ENCODE measurements around the gene ECE1. TPM values are rescaled to one million over a fixed set of nuclear protein-coding genes. Genes with fewer than 3 reads are reported as not detected.
"Not testable (repeated sequence)": the region's sequence is repeated elsewhere in the genome, so short reads cannot be mapped to it uniquely, and the experiment has no call there.

ECE1 gene
- polyA plus RNA-seq, 3 donors = 10.6 to 42.4 (median 23.3) TPM

DNA sequence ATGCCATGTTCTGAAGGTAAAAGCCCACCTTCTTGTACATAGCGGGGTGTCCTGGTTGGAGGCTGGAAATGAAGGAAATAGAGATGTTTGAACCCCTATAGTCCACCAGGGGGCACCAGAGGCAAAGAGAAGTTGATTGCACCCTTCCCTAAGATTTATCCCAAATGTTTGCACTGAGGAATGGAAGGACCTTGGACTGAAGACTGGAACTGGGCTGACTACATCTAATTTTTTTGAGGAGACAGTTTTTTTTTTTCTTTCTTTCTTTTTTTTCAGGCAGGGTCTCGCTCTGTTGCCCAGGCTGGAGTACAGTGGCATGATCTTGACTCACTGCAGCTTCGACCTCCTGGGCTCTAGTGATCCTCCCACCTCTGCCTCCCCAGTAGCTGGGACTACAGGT is 58.2 kb downstream of the ECE1 start:
- no peaks in the 10 kb centered on the region for H3K4me1 ChIP-seq (ENCODE audit: control insufficient read depth in 1 of 2, insufficient read depth in 2 of 2, low read length in 2 of 2)
- Mint-ChIP-seq H3K27me3 (ENCODE audit: low read depth in 3 of 3) (peaks cover 12 to 29% (median 26%) of the 10 kb centered on the region in 3 donors), H3K27ac (peak overlapping the region in 1 of 7 donors; percentile 26), H3K9me3 (no peaks in the 10 kb centered on the region), H3K4me1 (no peaks in the 10 kb centered on the region), H3K4me3 (no peak overlapping the region), H3K36me3 (peaks cover 79 to 95% of the 10 kb centered on the region in 2 donors)
- H2AFZ ChIP-seq (ENCODE audit: insufficient read depth, low read depth, low read length, poor library complexity, severe bottlenecking) = no peak overlapping the region
- no peak overlapping the region for H3K27ac ChIP-seq (ENCODE audit: low read depth in 1 of 2, low read length in 2 of 2)
- no peak overlapping the region for H3K4me3 ChIP-seq (replicated peaks in 1 of 3; ENCODE audit: low read depth in 2 of 3, low read length in 3 of 3)
- H3K27me3 ChIP-seq (ENCODE audit: control insufficient read depth in 2 of 2, insufficient read depth in 2 of 2, low read length in 2 of 2) = no peaks in the 10 kb centered on the region
- TF ChIP-seq, protein P1, sequence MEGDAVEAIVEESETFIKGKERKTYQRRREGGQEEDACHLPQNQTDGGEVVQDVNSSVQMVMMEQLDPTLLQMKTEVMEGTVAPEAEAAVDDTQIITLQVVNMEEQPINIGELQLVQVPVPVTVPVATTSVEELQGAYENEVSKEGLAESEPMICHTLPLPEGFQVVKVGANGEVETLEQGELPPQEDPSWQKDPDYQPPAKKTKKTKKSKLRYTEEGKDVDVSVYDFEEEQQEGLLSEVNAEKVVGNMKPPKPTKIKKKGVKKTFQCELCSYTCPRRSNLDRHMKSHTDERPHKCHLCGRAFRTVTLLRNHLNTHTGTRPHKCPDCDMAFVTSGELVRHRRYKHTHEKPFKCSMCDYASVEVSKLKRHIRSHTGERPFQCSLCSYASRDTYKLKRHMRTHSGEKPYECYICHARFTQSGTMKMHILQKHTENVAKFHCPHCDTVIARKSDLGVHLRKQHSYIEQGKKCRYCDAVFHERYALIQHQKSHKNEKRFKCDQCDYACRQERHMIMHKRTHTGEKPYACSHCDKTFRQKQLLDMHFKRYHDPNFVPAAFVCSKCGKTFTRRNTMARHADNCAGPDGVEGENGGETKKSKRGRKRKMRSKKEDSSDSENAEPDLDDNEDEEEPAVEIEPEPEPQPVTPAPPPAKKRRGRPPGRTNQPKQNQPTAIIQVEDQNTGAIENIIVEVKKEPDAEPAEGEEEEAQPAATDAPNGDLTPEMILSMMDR (IDR thresholded peaks at IDR 0.05) = peak; percentile 99
- DNase-seq = peak; percentile 16 to 51 (median 46)
- intact Hi-C loops (cut with micrococcal nuclease) = loop anchor here (1.0 to 5.0 kb wide), 2 partner anchors 135 to 136 kb away; no protein-coding TSS in a partner anchor
- no peak overlapping the region for H3K9ac ChIP-seq (ENCODE audit: insufficient read depth, low read length, poor library complexity, severe bottlenecking)
- H3K4me2 ChIP-seq (replicated peaks; ENCODE audit: extremely low read depth, low read length, poor library complexity, severe bottlenecking) = no peak overlapping the region
- peaks cover 15% of the 10 kb centered on the region for H4K20me1 ChIP-seq (ENCODE audit: insufficient read depth, low read length)
- no peaks in the 10 kb centered on the region for H3K9me3 ChIP-seq (replicated peaks in 1 of 2; ENCODE audit: control insufficient read depth in 1 of 2, insufficient read depth in 1 of 2, low read length in 2 of 2)
- H3K79me2 ChIP-seq (ENCODE audit: insufficient read depth, low read length) = no peaks in the 10 kb centered on the region
- H3K36me3 ChIP-seq (replicated peaks in 1 of 2; ENCODE audit: control insufficient read depth in 1 of 2, insufficient read depth in 2 of 2, low read length in 2 of 2) = peaks cover 36 to 70% of the 10 kb centered on the region in 2 donors
- WGBS (ENCODE audit: insufficient coverage) = 93% methylated on average over 2 of the region's 3 CpGs

DNA sequence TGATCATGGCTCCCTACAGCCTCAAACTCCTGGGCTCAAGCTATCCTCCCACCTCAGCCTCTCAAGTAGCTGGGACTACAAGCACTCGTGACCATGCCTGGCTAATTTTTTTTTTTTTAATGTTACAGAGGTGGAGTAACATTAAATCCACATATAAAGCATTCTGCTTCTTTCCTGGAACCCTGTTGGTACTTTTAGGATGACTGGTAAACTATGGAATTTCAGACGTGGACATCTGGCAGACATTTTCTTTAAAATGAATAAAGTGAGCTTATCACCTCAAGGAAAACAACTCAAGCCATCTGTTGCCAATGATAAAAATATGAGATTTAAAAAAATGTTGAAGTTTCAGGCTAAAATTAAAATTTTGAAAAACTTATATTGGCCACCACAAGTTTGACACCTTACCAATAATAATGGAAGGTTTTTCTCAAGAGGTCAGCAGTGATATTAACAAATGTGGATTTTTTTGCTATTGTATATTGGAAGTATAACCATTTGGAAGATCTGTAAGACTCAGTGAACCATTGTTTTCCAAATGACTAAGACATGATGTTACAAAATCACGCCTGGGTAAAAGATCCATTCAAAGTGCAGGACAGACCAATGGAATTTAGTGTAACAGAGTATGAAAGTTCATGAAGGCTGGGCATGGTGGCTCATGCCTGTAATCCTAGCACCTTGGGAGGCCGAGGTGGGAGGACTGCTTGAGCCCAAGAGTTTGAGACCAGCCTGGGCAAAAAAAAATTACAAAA is 60.8 kb downstream of the ECE1 start:
- Mint-ChIP-seq H3K4me1 (no peaks in the 10 kb centered on the region), H3K27ac (no peak overlapping the region), H3K4me3 (no peak overlapping the region), H3K36me3 (peaks cover 76 to 92% of the 10 kb centered on the region in 2 donors), H3K27me3 (ENCODE audit: low read depth in 3 of 3) (peaks cover 3 to 20% (median 16%) of the 10 kb centered on the region in 3 donors), H3K9me3 (no peaks in the 10 kb centered on the region)
- Histone ChIP-seq H3K27me3 (ENCODE audit: control insufficient read depth in 2 of 2, insufficient read depth in 2 of 2, low read length in 2 of 2) (no peaks in the 10 kb centered on the region), H3K36me3 (replicated peaks in 1 of 2; ENCODE audit: control insufficient read depth in 1 of 2, insufficient read depth in 2 of 2, low read length in 2 of 2) (peaks cover 36 to 67% of the 10 kb centered on the region in 2 donors), H3K4me1 (ENCODE audit: control insufficient read depth in 1 of 2, insufficient read depth in 2 of 2, low read length in 2 of 2) (no peaks in the 10 kb centered on the region), H3K4me2 (replicated peaks; ENCODE audit: extremely low read depth, low read length, poor library complexity, severe bottlenecking) (no peak overlapping the region), H2AFZ (ENCODE audit: insufficient read depth, low read depth, low read length, poor library complexity, severe bottlenecking) (no peak overlapping the region), H3K9me3 (replicated peaks in 1 of 2; ENCODE audit: control insufficient read depth in 1 of 2, insufficient read depth in 1 of 2, low read length in 2 of 2) (no peaks in the 10 kb centered on the region), H4K20me1 (ENCODE audit: insufficient read depth, low read length) (peaks cover 9% of the 10 kb centered on the region), H3K79me2 (ENCODE audit: insufficient read depth, low read length) (no peaks in the 10 kb centered on the region), H3K4me3 (replicated peaks in 1 of 3; ENCODE audit: low read depth in 2 of 3, low read length in 3 of 3) (no peak overlapping the region), H3K9ac (ENCODE audit: insufficient read depth, low read length, poor library complexity, severe bottlenecking) (no peak overlapping the region), H3K27ac (ENCODE audit: low read depth in 1 of 2, low read length in 2 of 2) (no peak overlapping the region)
- TF ChIP-seq, protein P1 (IDR thresholded peaks at IDR 0.05) = no peak
- intact Hi-C loops (cut with micrococcal nuclease) = no loop called here
- DNase-seq = no peak
- 100% methylated on average over 1 of the region's 4 CpGs for WGBS (ENCODE audit: insufficient coverage)

DNA sequence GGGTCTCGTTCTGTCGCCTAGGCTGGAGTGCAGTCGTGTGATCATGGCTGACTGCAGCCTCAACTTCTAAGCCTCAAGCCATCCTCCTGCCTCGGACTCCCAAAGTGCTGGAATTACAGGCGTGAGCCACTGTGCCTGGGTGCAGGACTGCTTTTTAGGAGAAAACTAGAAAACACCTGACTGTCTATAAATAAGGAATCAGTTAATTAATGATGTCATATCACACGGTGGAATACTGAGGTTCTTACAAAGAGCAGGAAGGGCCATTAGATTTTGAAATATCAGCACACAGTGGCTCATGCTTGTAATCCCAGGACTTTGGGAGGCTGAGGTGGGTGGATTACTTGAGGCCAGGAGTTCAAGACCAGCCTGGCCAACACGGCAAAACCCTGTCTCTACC is 62.0 kb downstream of the ECE1 start:
- H3K4me2 ChIP-seq (replicated peaks; ENCODE audit: extremely low read depth, low read length, poor library complexity, severe bottlenecking); H3K4me3 Mint-ChIP-seq; H3K9me3 ChIP-seq (replicated peaks in 1 of 2; ENCODE audit: control insufficient read depth in 1 of 2, insufficient read depth in 1 of 2, low read length in 2 of 2); intact Hi-C loops (cut with micrococcal nuclease); DNase-seq; H3K27ac ChIP-seq (ENCODE audit: low read depth in 1 of 2, low read length in 2 of 2); H3K9me3 Mint-ChIP-seq; H3K9ac ChIP-seq (ENCODE audit: insufficient read depth, low read length, poor library complexity, severe bottlenecking); H2AFZ ChIP-seq (ENCODE audit: insufficient read depth, low read depth, low read length, poor library complexity, severe bottlenecking); H4K20me1 ChIP-seq (ENCODE audit: insufficient read depth, low read length); H3K27me3 ChIP-seq (ENCODE audit: control insufficient read depth in 2 of 2, insufficient read depth in 2 of 2, low read length in 2 of 2); H3K27ac Mint-ChIP-seq; H3K4me1 ChIP-seq (ENCODE audit: control insufficient read depth in 1 of 2, insufficient read depth in 2 of 2, low read length in 2 of 2); H3K4me3 ChIP-seq (replicated peaks in 1 of 3; ENCODE audit: low read depth in 2 of 3, low read length in 3 of 3); H3K4me1 Mint-ChIP-seq; H3K79me2 ChIP-seq (ENCODE audit: insufficient read depth, low read length): not testable (repeated sequence)
- peaks cover 3 to 12% (median 11%) of the 10 kb centered on the region in 3 donors for H3K27me3 Mint-ChIP-seq (ENCODE audit: low read depth in 3 of 3)
- peaks cover 75 to 92% of the 10 kb centered on the region in 2 donors for H3K36me3 Mint-ChIP-seq
- WGBS (ENCODE audit: insufficient coverage) = 94% methylated on average over 3 of the region's 7 CpGs
- peaks cover 40 to 68% of the 10 kb centered on the region in 2 donors for H3K36me3 ChIP-seq (replicated peaks in 1 of 2; ENCODE audit: control insufficient read depth in 1 of 2, insufficient read depth in 2 of 2, low read length in 2 of 2)
